Peyer's patch (tissue), 4 donors: ENCODE results near the gene ITSN1.

Source experiments
- POLR2A ChIP-seq, 2 donors: fragments of 450-650 bp; IDR thresholded peaks; one replicate each; pipeline ENCODE4 v1.5.1; 2017; ENCODE audit warnings: antibody characterized with exemption in 2 of 2, mild to moderate bottlenecking in 2 of 2, moderate library complexity in 2 of 2
- TF ChIP-seq, protein P1 (sequence below), 6 experiments: fragments of 450-650 bp in 4 of 6; fragments of 200-600 bp in 2 of 6; sonication (generic) in 1 of 6; IDR thresholded peaks; one replicate each; pipeline ENCODE4 v1.5.1; 2017 to 2019; ENCODE audit warnings: antibody characterized with exemption in 6 of 6, mild to moderate bottlenecking in 3 of 6, moderate library complexity in 1 of 6

GRCh38 chr21:33800753-33801423 is 158.6 kb downstream of the ITSN1 start:
- TF ChIP-seq, protein P1, sequence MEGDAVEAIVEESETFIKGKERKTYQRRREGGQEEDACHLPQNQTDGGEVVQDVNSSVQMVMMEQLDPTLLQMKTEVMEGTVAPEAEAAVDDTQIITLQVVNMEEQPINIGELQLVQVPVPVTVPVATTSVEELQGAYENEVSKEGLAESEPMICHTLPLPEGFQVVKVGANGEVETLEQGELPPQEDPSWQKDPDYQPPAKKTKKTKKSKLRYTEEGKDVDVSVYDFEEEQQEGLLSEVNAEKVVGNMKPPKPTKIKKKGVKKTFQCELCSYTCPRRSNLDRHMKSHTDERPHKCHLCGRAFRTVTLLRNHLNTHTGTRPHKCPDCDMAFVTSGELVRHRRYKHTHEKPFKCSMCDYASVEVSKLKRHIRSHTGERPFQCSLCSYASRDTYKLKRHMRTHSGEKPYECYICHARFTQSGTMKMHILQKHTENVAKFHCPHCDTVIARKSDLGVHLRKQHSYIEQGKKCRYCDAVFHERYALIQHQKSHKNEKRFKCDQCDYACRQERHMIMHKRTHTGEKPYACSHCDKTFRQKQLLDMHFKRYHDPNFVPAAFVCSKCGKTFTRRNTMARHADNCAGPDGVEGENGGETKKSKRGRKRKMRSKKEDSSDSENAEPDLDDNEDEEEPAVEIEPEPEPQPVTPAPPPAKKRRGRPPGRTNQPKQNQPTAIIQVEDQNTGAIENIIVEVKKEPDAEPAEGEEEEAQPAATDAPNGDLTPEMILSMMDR (IDR thresholded peaks at IDR 0.05): no peak
- TF ChIP-seq POLR2A (IDR thresholded peaks at IDR 0.05): no peak
